ENCODE results near the gene DLGAP1. TPM values are rescaled to one million over a fixed set of nuclear protein-coding genes. Genes with fewer than 3 reads are reported as not detected.

Gene DLGAP1
- total RNA-seq, 4 donors from 2014 or later, result 0.22 to 1.5 (median 0.56) TPM

DNA sequence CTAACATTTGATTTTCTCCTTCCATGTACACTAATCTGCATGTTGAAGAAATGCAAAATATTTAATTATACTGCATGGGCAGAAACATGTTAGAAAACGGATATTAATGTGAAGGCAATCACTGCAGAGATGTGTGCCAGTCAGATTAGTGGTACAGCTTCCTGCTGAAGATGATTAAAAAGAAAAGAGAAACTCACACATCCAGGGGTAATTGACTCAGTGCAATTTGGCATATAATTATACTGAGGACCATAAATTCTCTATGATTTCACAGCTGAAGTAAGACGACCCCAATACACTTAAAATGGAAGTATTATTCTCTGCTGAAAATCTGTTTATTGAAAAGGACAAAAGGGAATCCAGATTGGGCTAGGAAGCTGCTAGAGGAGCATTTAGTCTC lies 761.7 kb downstream of the DLGAP1 start:
- no peak for ATAC-seq
- H3K4me1 ChIP-seq, result no peaks in the 10 kb centered on the region
- H3K27ac ChIP-seq, result no peak overlapping the region
- H3K27me3 ChIP-seq, result no peaks in the 10 kb centered on the region
- TF ChIP-seq POLR2AphosphoS5 (IDR thresholded peaks at IDR 0.05), result no peak
- TF ChIP-seq EP300 (IDR thresholded peaks at IDR 0.05), result no peak
- TF ChIP-seq, protein P1, sequence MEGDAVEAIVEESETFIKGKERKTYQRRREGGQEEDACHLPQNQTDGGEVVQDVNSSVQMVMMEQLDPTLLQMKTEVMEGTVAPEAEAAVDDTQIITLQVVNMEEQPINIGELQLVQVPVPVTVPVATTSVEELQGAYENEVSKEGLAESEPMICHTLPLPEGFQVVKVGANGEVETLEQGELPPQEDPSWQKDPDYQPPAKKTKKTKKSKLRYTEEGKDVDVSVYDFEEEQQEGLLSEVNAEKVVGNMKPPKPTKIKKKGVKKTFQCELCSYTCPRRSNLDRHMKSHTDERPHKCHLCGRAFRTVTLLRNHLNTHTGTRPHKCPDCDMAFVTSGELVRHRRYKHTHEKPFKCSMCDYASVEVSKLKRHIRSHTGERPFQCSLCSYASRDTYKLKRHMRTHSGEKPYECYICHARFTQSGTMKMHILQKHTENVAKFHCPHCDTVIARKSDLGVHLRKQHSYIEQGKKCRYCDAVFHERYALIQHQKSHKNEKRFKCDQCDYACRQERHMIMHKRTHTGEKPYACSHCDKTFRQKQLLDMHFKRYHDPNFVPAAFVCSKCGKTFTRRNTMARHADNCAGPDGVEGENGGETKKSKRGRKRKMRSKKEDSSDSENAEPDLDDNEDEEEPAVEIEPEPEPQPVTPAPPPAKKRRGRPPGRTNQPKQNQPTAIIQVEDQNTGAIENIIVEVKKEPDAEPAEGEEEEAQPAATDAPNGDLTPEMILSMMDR (IDR thresholded peaks at IDR 0.05), result no peak
- TF ChIP-seq POLR2A (IDR thresholded peaks at IDR 0.05), result no peak
- 49 to 66% methylated on average over 2 of the region's 2 CpGs for WGBS, 2 donors (ENCODE audit: low coverage in 1 of 2)
- no peaks in the 10 kb centered on the region for H3K36me3 ChIP-seq
- H3K9me3 ChIP-seq, result no peaks in the 10 kb centered on the region
- no peak overlapping the region for H3K4me3 ChIP-seq

DNA sequence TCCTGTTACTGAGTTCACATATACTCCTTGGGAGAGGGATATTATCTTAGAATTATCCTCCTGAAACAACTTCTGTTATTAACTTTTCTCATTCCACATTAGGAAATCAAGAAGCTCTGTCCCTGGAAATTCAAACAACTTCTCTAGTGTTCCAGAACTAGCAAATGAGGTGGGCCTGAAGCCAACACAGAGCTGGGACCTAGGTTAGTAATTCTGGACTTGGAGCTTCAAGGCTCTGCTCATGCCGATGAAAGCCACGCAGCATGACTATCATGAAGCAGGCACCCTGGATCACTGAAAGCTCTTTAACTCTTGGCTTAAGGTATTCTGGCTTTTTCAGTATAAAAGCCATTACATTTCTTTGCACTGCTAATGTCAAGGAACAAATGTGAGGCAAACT lies 762.4 kb downstream of the DLGAP1 start:
- TF ChIP-seq EP300 (IDR thresholded peaks at IDR 0.05), result no peak
- TF ChIP-seq POLR2AphosphoS5 (IDR thresholded peaks at IDR 0.05), result no peak
- TF ChIP-seq, protein P1 (IDR thresholded peaks at IDR 0.05), result no peak
- no peak for TF ChIP-seq POLR2A (IDR thresholded peaks at IDR 0.05)
- Histone ChIP-seq H3K27ac (no peak overlapping the region), H3K9me3 (no peaks in the 10 kb centered on the region), H3K27me3 (no peaks in the 10 kb centered on the region), H3K4me1 (no peaks in the 10 kb centered on the region), H3K4me3 (no peak overlapping the region), H3K36me3 (no peaks in the 10 kb centered on the region)
- WGBS, 2 donors (ENCODE audit: low coverage in 1 of 2), result 60 to 75% methylated on average over 1 to 2 of the region's 2 CpGs
- ATAC-seq, result no peak

DNA sequence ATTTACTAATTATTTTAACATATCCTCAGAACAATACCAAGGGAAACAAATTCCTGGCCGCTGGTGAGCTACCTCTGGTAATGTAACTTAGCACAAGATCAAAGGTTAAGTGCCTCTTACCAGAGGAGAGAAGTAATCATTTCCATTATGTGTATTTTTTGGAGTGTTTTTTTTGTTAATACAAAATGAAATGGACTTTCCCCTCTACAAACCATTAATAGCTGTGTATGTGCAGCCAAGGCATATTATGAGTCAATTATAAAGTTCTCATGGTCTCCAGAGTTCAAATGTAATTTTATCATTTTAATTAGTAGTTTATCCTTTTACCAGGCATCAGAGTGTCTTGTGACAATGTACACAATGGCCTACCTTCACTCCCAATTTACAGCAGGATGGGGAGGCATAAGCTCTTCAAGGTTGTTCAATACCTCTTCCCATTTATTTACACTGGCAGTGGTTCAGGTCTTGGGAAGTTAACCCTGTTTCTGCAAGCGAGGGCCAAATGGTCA lies 762.9 kb downstream of the DLGAP1 start:
- no peaks in the 10 kb centered on the region for H3K9me3 ChIP-seq
- no peaks in the 10 kb centered on the region for H3K36me3 ChIP-seq
- no peaks in the 10 kb centered on the region for H3K27me3 ChIP-seq
- ATAC-seq, result no peak
- H3K4me3 ChIP-seq, result no peak overlapping the region
- no peak overlapping the region for H3K27ac ChIP-seq
- no peaks in the 10 kb centered on the region for H3K4me1 ChIP-seq
- TF ChIP-seq EP300 (IDR thresholded peaks at IDR 0.05) (no peak), POLR2AphosphoS5 (IDR thresholded peaks at IDR 0.05) (no peak), POLR2A (IDR thresholded peaks at IDR 0.05) (no peak)
- TF ChIP-seq, protein P1 (IDR thresholded peaks at IDR 0.05), result no peak
- 66 to 88% methylated on average over 2 of the region's 2 CpGs for WGBS, 2 donors (ENCODE audit: low coverage in 1 of 2)

DNA sequence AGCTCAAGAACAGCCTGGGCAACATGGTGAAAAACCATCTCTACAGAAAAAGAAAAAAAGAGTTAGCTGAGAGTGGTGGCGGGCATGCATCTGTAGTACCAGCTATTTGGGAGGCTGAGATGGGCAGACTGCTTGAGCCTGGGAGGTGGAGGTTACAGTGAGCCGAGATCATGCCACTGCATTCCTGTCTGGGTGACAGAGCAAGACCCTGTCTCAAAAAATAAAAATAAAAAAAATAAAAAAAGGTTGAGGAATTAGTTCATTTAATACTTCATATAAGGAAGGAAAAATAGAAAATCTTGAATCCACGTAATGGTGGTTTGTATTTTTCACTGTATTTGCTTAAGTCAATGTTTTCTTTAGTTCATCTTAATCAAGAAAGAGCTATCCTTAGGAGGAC lies 763.4 kb downstream of the DLGAP1 start:
- WGBS, 2 donors (ENCODE audit: low coverage in 1 of 2), result 86 to 96% methylated on average over 3 of the region's 3 CpGs
- Histone ChIP-seq H3K36me3 (no peaks in the 10 kb centered on the region), H3K27ac (no peak overlapping the region), H3K27me3 (no peaks in the 10 kb centered on the region), H3K9me3 (peaks cover 0 to 4% (median 0%) of the 10 kb centered on the region in 3 donors), H3K4me1 (no peaks in the 10 kb centered on the region), H3K4me3 (no peak overlapping the region)
- TF ChIP-seq POLR2A (IDR thresholded peaks at IDR 0.05) (no peak), POLR2AphosphoS5 (IDR thresholded peaks at IDR 0.05) (no peak)
- TF ChIP-seq, protein P1 (IDR thresholded peaks at IDR 0.05), result no peak
- no peak for ATAC-seq

DNA sequence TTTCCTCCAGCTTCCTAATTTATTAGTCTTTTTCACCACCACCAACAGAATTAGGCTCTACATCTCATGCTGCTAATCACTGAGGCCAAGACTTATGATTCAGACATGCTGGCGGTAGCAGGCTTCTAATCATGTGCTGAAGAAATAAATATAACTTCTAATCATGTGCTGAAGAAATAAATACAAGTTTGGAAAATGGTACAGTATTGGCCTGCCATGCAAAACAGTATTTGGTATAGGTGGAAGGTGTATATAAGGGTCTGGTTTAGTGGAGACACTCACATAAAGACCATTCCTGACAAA lies 764.4 kb downstream of the DLGAP1 start:
- Histone ChIP-seq H3K4me1 (no peaks in the 10 kb centered on the region), H3K27ac (no peak overlapping the region), H3K27me3 (no peaks in the 10 kb centered on the region), H3K9me3 (peaks cover 0 to 5% (median 0%) of the 10 kb centered on the region in 3 donors), H3K4me3 (no peak overlapping the region), H3K36me3 (no peaks in the 10 kb centered on the region)
- TF ChIP-seq EP300 (IDR thresholded peaks at IDR 0.05), result no peak
- TF ChIP-seq, protein P1 (IDR thresholded peaks at IDR 0.05), result no peak
- no peak for TF ChIP-seq POLR2A (IDR thresholded peaks at IDR 0.05)
- TF ChIP-seq POLR2AphosphoS5 (IDR thresholded peaks at IDR 0.05), result no peak
- WGBS, 2 donors (ENCODE audit: low coverage in 1 of 2), result 53 to 90% methylated on average over 1 of the region's 1 CpG
- no peak for ATAC-seq

All from gastroesophageal sphincter (tissue), 4 donors.